Stimulated activated naive CD8-positive, alpha-beta T cell treated with anti-CD3 and anti-CD28 coated beads, Interleukin-15, amount 100 ng/mL, for 72 hours (primary cell): ENCODE measurements around the gene CRIM1.

Source experiments
- ATAC-seq: fragments of 150-1000 bp; cut with Tn5 transposase; 2 replicates; pipeline ENCODE4 v1.10.0; 2021; ENCODE audit warnings: mild to moderate bottlenecking, moderate library complexity
- DNase-seq, 2 donors: peaks; one replicate each; pipeline ENCODE4 v3.0.0; 2021 to 2022
- H3K27ac Mint-ChIP-seq, 2 donors: one replicate each; pipeline ENCODE4 v1.8.0; 2022; ENCODE audit warnings: mild to moderate bottlenecking in 2 of 2, mixed read lengths in 2 of 2, moderate library complexity in 2 of 2
- H3K27me3 Mint-ChIP-seq: one replicate; pipeline ENCODE4 v1.8.0; 2022; ENCODE audit warnings: mixed read lengths
- H3K4me1 Mint-ChIP-seq: one replicate; pipeline ENCODE4 v1.8.0; 2022; ENCODE audit warnings: mild to moderate bottlenecking, mixed read lengths
- H3K4me3 Mint-ChIP-seq, 2 donors: one replicate each; pipeline ENCODE4 v1.8.0; 2022; ENCODE audit warnings: mild to moderate bottlenecking in 2 of 2, mixed read lengths in 2 of 2, moderate library complexity in 1 of 2
- H3K9me3 Mint-ChIP-seq, 2 donors: one replicate each; pipeline ENCODE4 v1.8.0; 2022; ENCODE audit warnings: mixed read lengths in 2 of 2

The CRIM1 gene

DNA sequence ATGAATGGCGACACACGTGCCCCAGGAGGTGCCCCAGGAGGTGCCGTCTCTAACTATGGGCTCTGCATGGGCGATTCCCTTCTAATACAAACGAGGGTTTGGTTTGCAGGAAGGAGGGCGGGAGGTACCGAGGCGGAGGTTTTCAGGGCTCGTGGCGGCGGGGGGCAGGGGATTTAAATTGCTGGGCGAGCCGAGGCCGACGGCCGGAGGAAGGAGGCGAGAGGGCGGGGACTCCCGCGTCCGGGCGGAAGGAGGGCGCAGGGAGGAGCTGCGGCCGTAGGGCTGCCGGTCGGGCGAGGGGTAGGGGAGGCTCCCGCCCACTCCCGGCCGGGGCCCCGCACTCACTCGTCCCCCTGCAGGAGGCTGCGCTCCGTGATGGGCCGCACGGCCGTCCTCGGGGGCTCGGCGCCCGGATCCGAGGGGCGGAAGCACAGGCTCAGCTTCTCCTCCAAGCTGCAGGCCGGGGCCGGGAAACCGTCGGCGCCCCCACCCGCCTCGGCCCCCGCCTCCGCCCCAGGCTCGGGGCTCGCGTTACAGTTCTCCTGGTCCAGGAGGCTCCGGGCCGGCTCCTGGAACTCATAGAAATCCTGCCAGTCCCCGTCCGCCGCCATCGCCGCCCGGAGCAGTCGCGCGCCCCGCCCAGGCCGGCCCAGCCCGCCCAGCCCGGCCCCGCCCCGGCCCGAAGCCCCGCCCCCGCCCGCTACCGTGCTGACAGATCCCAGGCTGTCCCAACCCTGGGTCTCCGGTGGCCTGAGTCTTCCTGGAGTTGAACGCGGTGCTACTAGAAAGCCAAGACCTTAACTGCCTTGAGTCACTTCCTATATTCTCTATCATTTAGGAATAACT is 242.2 kb downstream of the CRIM1 start, which contains the start of gene FEZ2:
TSS of gene FEZ2 (minus strand) at position 637 of the 846 bp plus-strand sequence. CDS start at position 611, 26 bp downstream.
- Mint-ChIP-seq H3K4me3 (peak within 1 kb of the TSS; percentile 86 to 90), H3K27me3 (no peaks in the 10 kb centered on the region), H3K27ac (peak within 1 kb of the TSS; percentile 72 to 83), H3K9me3 (no peaks in the 10 kb centered on the region), H3K4me1 (peaks cover 41% of the 10 kb centered on the region)
- DNase-seq (peak; percentile 71 to 75), ATAC-seq (peak; percentile 94)
